Prostate gland (tissue), 2 donors: Measurements from ENCODE around the gene HCFC2. TPM values are rescaled to one million over a fixed set of nuclear protein-coding genes. Genes with fewer than 3 reads are reported as not detected.

Experiments used
- DNase-seq: peaks from one replicate; pipeline ENCODE4 v3.0.0-alpha.2; 2019; ENCODE audit warnings: low spot score
- H3K27ac ChIP-seq, 2 donors: fragments of 200-600 bp; sonication (generic); 2 replicates each; pipeline ENCODE4 v1.5.1; 2017 to 2019
- H3K27me3 ChIP-seq: fragments of 200-600 bp; sonication (generic); replicated peaks from 2 replicates; pipeline ENCODE4 v1.5.1; 2019; ENCODE audit not compliant: insufficient read depth
- H3K36me3 ChIP-seq, 2 donors: fragments of 200-600 bp; sonication (generic); 1 replicate in 1 of 2; 2 replicates in 1 of 2; pipeline versions ENCODE4 v1.5.1 to v1.8.1; 2017 to 2019
- H3K4me1 ChIP-seq: fragments of 200-600 bp; sonication (generic); replicated peaks from 2 replicates; pipeline ENCODE4 v1.5.1; 2019
- H3K4me3 ChIP-seq, 2 donors: fragments of 200-600 bp; sonication (generic); 2 replicates each; pipeline ENCODE4 v1.5.1; 2017 to 2019
- H3K9me3 ChIP-seq: fragments of 200-600 bp; sonication (generic); 2 replicates; pipeline ENCODE4 v1.5.1; 2017
- CTCF ChIP-seq, 4 experiments: fragments of 200-600 bp in 2 of 4; fragments of 450-650 bp in 2 of 4; sonication (generic) in 2 of 4; IDR thresholded peaks; 1 replicate in 3 of 4; 2 replicates in 1 of 4; pipeline ENCODE4 v1.5.1; 2016 to 2019; ENCODE audit warnings: antibody characterized with exemption in 4 of 4, mild to moderate bottlenecking in 2 of 4, moderate library complexity in 2 of 4
- POLR2A ChIP-seq: fragments of 450-650 bp; IDR thresholded peaks from one replicate; pipeline ENCODE4 v1.6.1; 2016; ENCODE audit warnings: antibody characterized with exemption, mild to moderate bottlenecking
- POLR2AphosphoS5 ChIP-seq: sonication (generic); formaldehyde crosslinking; IDR thresholded peaks from one replicate; pipeline ENCODE4 v1.6.1; 2017; ENCODE audit warnings: antibody characterized with exemption
- WGBS: methylation state at CpG from one replicate; pipeline ENCODE4 v1.1.5; 2018; 5-methylcytosine and 5-hydroxymethylcytosine counted together
- intact Hi-C: fragments of 100-400 bp; cut with DNase I; formaldehyde crosslinking; loops from one replicate; pipeline ENCODE4 v1.14.2; 2022
- total RNA-seq, 2 donors: library from RNA; depleted of rRNA; stranded (reverse); fragments of >200 nt; gene quantifications; one replicate each; pipeline ENCODE4 v1.1.0, GENCODE V29; 2016

Gene HCFC2
- total RNA-seq, 2 donors from 2014 or later: 18.3 to 18.6 TPM

GRCh38 chr12:104046306-104046705, 18.0 kb upstream of the HCFC2 start:
- H3K4me1 ChIP-seq: no peaks in the 10 kb centered on the region
- no peaks in the 10 kb centered on the region for H3K27me3 ChIP-seq
- no peak for TF ChIP-seq CTCF (IDR thresholded peaks at IDR 0.05)
- no peak for TF ChIP-seq POLR2AphosphoS5
- no peak for TF ChIP-seq POLR2A
- no peaks in the 10 kb centered on the region for H3K36me3 ChIP-seq
- H3K27ac ChIP-seq: no peak overlapping the region
- no peak overlapping the region for H3K4me3 ChIP-seq
- H3K9me3 ChIP-seq: no peaks in the 10 kb centered on the region
- 96% methylated on average over 4 of the region's 4 CpGs for WGBS
- intact Hi-C loops: no loop called here
- no peak for DNase-seq

GRCh38 chr12:104048162-104048561, 16.2 kb upstream of the HCFC2 start:
- DNase-seq: no peak
- H3K4me1 ChIP-seq: no peaks in the 10 kb centered on the region
- H3K27me3 ChIP-seq: no peaks in the 10 kb centered on the region
- intact Hi-C loops: no loop called here
- no peak overlapping the region for H3K27ac ChIP-seq
- H3K4me3 ChIP-seq: no peak overlapping the region
- H3K36me3 ChIP-seq: no peaks in the 10 kb centered on the region
- TF ChIP-seq POLR2A: no peak
- TF ChIP-seq CTCF (IDR thresholded peaks at IDR 0.05): no peak
- TF ChIP-seq POLR2AphosphoS5: no peak
- H3K9me3 ChIP-seq: no peaks in the 10 kb centered on the region
- WGBS: 88% methylated on average over 5 of the region's 5 CpGs

GRCh38 chr12:104048811-104049210, 15.5 kb upstream of the HCFC2 start:
- WGBS: 59% methylated on average over 3 of the region's 3 CpGs
- DNase-seq: no peak
- intact Hi-C loops: no loop called here
- Histone ChIP-seq H3K36me3 (no peaks in the 10 kb centered on the region), H3K27ac (no peak overlapping the region), H3K4me1 (no peaks in the 10 kb centered on the region), H3K4me3 (peak overlapping the region in 1 of 2 donors; percentile 24), H3K27me3 (no peaks in the 10 kb centered on the region), H3K9me3 (no peaks in the 10 kb centered on the region)
- no peak for TF ChIP-seq POLR2A
- no peak for TF ChIP-seq CTCF (IDR thresholded peaks at IDR 0.05)
- no peak for TF ChIP-seq POLR2AphosphoS5

GRCh38 chr12:104049278-104049902, 14.9 kb upstream of the HCFC2 start:
- no peaks in the 10 kb centered on the region for H3K27me3 ChIP-seq
- intact Hi-C loops: no loop called here
- TF ChIP-seq POLR2A (no peak), CTCF (IDR thresholded peaks at IDR 0.05) (no peak), POLR2AphosphoS5 (no peak)
- no peaks in the 10 kb centered on the region for H3K36me3 ChIP-seq
- no peaks in the 10 kb centered on the region for H3K9me3 ChIP-seq
- peak; percentile 26 for DNase-seq
- peak overlapping the region; percentile 24 to 35 for H3K4me3 ChIP-seq
- WGBS: 13% methylated on average over 9 of the region's 9 CpGs
- peak overlapping the region; percentile 50 to 55 for H3K27ac ChIP-seq
- H3K4me1 ChIP-seq: no peaks in the 10 kb centered on the region

GRCh38 chr12:104049903-104050356, 14.4 kb upstream of the HCFC2 start, which contains the start of gene GLT8D2:
Gene GLT8D2, minus strand, starts transcription at chr12:104050187. Its CDS starts 30,539 bp downstream, at chr12:104019648.
- Histone ChIP-seq H3K27me3 (no peaks in the 10 kb centered on the region), H3K4me1 (no peaks in the 10 kb centered on the region), H3K27ac (peak within 1 kb of the TSS; percentile 50 to 55), H3K9me3 (no peaks in the 10 kb centered on the region), H3K4me3 (peak within 1 kb of the TSS; percentile 24 to 35), H3K36me3 (no peaks in the 10 kb centered on the region)
- DNase-seq: peak; percentile 30
- no peak for TF ChIP-seq POLR2AphosphoS5
- TF ChIP-seq POLR2A: no peak
- no peak for TF ChIP-seq CTCF (IDR thresholded peaks at IDR 0.05)
- 1% methylated on average over 24 of the region's 24 CpGs for WGBS
- intact Hi-C loops: no loop called here
